Stomach (tissue), 9 donors: ENCODE data around the gene OR10A4. TPM values are rescaled to one million over a fixed set of nuclear protein-coding genes. Genes with fewer than 3 reads are reported as not detected.
"Not testable (repeated sequence)": the region's sequence is repeated elsewhere in the genome, so short reads cannot be mapped to it uniquely, and the experiment has no call there.

Experiments used
- DNase-seq, 2 donors: peaks; one replicate each; pipeline versions ENCODE4 v3.0.0 to v3.0.0-alpha.2; 2013 to 2019
- H3K27ac ChIP-seq, 5 donors: fragments of 200-600 bp in 4 of 5; sonication (generic) in 4 of 5; one replicate each; pipeline ENCODE4 v1.5.1; 2013 to 2019; ENCODE audit warnings: mild to moderate bottlenecking in 1 of 5, moderate library complexity in 1 of 5
- H3K27me3 ChIP-seq, 3 donors: fragments of 200-600 bp; sonication (generic); one replicate each; pipeline ENCODE4 v1.5.1; 2017 to 2019; ENCODE audit warnings: mixed run types in 1 of 3
- H3K36me3 ChIP-seq, 4 donors: fragments of 200-600 bp; sonication (generic); 1 replicate in 3 of 4; 2 replicates in 1 of 4; pipeline ENCODE4 v1.5.1; 2016 to 2019
- H3K4me1 ChIP-seq, 4 donors: fragments of 200-600 bp; sonication (generic); one replicate each; pipeline ENCODE4 v1.5.1; 2016 to 2019
- H3K4me3 ChIP-seq, 4 donors: fragments of 200-600 bp; sonication (generic) in 3 of 4; one replicate each; pipeline ENCODE4 v1.5.1; 2016 to 2019; ENCODE audit warnings: mild to moderate bottlenecking in 1 of 4
- H3K9me3 ChIP-seq, 4 donors: fragments of 200-600 bp; sonication (generic); one replicate each; pipeline ENCODE4 v1.5.1; 2016 to 2019
- CTCF ChIP-seq, 7 experiments: fragments of 450-650 bp in 4 of 7; fragments of 200-600 bp in 3 of 7; sonication (generic) in 3 of 7; IDR thresholded peaks; one replicate each; pipeline ENCODE4 v1.5.1; 2016 to 2019; ENCODE audit warnings: antibody characterized with exemption in 7 of 7, control low read depth in 2 of 7, mild to moderate bottlenecking in 1 of 7
- EP300 ChIP-seq: sonication (generic); formaldehyde crosslinking; IDR thresholded peaks from one replicate; pipeline ENCODE4 v1.6.1; 2017; ENCODE audit warnings: antibody characterized with exemption
- POLR2A ChIP-seq, 4 donors: fragments of 450-650 bp; IDR thresholded peaks; one replicate each; pipeline ENCODE4 v1.6.1; 2016; ENCODE audit warnings: antibody characterized with exemption in 4 of 4, control low read depth in 2 of 4, mild to moderate bottlenecking in 1 of 4, moderate library complexity in 1 of 4
- POLR2AphosphoS5 ChIP-seq, 3 donors: sonication (generic); formaldehyde crosslinking; IDR thresholded peaks; one replicate each; pipeline ENCODE4 v1.6.1; 2016; ENCODE audit warnings: antibody characterized with exemption in 3 of 3
- WGBS, 5 donors: extraction: QIAGEN DNeasy Blood & Tissue Kit in 3 of 5; methylation state at CpG; one replicate each; pipeline versions ENCODE4 v1.1.5 to v1.1.7; 2013 to 2018; 5-methylcytosine and 5-hydroxymethylcytosine counted together
- intact Hi-C: fragments of 100-400 bp; cut with DNase I; formaldehyde crosslinking; loops from one replicate; pipeline ENCODE4 v1.15.1; 2023; ENCODE audit warnings: low total_unique reads
- polyA plus RNA-seq, 3 donors: library from polyadenylated mRNA; stranded (reverse); fragments of 200-250 nt; gene quantifications; one replicate each; pipeline ENCODE4 v1.2.3, GENCODE V29; 2013
- total RNA-seq, 5 donors: library from RNA; depleted of rRNA; stranded (reverse); fragments of >200 nt; gene quantifications; one replicate each; pipeline versions ENCODE4 v1.1.0 to v1.2.3, GENCODE V29; 2014 to 2016
- donor health status: healthy with polysubstance abuse.
- donor health status: Bipolar disorder and iron deficiency.
- donor health status: healthy.

The OR10A4 gene
- total and polyA plus RNA-seq, 8 donors: not detected

GRCh38 chr11:6882751-6883150 lies 6.3 kb downstream of the OR10A4 start:
- H3K9me3 ChIP-seq: peaks cover 0 to under 1% (median 0%) of the 10 kb centered on the region in 4 donors
- no peak for DNase-seq
- no peak overlapping the region for H3K27ac ChIP-seq
- H3K4me3 ChIP-seq: no peak overlapping the region
- no peaks in the 10 kb centered on the region for H3K27me3 ChIP-seq
- no peak for TF ChIP-seq EP300
- TF ChIP-seq CTCF (IDR thresholded peaks at IDR 0.05): no peak
- TF ChIP-seq POLR2AphosphoS5 (IDR thresholded peaks at IDR 0.05): no peak
- no peak for TF ChIP-seq POLR2A (IDR thresholded peaks at IDR 0.05)
- H3K4me1 ChIP-seq: no peaks in the 10 kb centered on the region
- no peaks in the 10 kb centered on the region for H3K36me3 ChIP-seq
- intact Hi-C loops: no loop called here

GRCh38 chr11:6887711-6888110 lies 11.3 kb downstream of the OR10A4 start:
- H3K4me1 ChIP-seq, H3K9me3 ChIP-seq, H3K4me3 ChIP-seq, H3K27ac ChIP-seq, H3K36me3 ChIP-seq, intact Hi-C loops, H3K27me3 ChIP-seq, DNase-seq: not testable (repeated sequence)
- WGBS, 5 donors: 84 to 95% (median 91%) methylated on average over 5 of the region's 5 CpGs

- intact Hi-C loops: no loop called here
- no peak for DNase-seq
- no peak overlapping the region for H3K27ac ChIP-seq
- H3K4me3 ChIP-seq: no peak overlapping the region
- no peak for TF ChIP-seq CTCF (IDR thresholded peaks at IDR 0.05)
- no peak for TF ChIP-seq POLR2AphosphoS5 (IDR thresholded peaks at IDR 0.05)
- no peak for TF ChIP-seq POLR2A (IDR thresholded peaks at IDR 0.05)
- no peak for TF ChIP-seq EP300
- WGBS, 5 donors: 79 to 89% (median 85%) methylated on average over 4 of the region's 4 CpGs
- H3K36me3 ChIP-seq: no peaks in the 10 kb centered on the region
- peaks cover 0 to 10% (median 4%) of the 10 kb centered on the region in 4 donors for H3K9me3 ChIP-seq
- no peaks in the 10 kb centered on the region for H3K27me3 ChIP-seq
- H3K4me1 ChIP-seq: no peaks in the 10 kb centered on the region
Observed at GRCh38 chr11:6888830-6889229, 12.4 kb downstream of the OR10A4 start.

- H3K4me3 ChIP-seq: no peak overlapping the region
- DNase-seq: no peak
- WGBS, 5 donors: 75 to 90% (median 76%) methylated on average over 1 of the region's 1 CpG
- no peaks in the 10 kb centered on the region for H3K27me3 ChIP-seq
- H3K36me3 ChIP-seq: no peaks in the 10 kb centered on the region
- TF ChIP-seq POLR2A (IDR thresholded peaks at IDR 0.05) (no peak), CTCF (IDR thresholded peaks at IDR 0.05) (no peak), POLR2AphosphoS5 (IDR thresholded peaks at IDR 0.05) (no peak), EP300 (no peak)
- no peaks in the 10 kb centered on the region for H3K4me1 ChIP-seq
- no peak overlapping the region for H3K27ac ChIP-seq
- peaks cover 0 to 10% (median 4%) of the 10 kb centered on the region in 4 donors for H3K9me3 ChIP-seq
- intact Hi-C loops: no loop called here
Observed at GRCh38 chr11:6889835-6890234, 13.4 kb downstream of the OR10A4 start.

GRCh38 chr11:6892400-6892799 lies 16.0 kb downstream of the OR10A4 start, which contains the start of gene OR2D2:
OR2D2 (minus strand) TSS chr11:6892500; CDS start chr11:6892500, 0 bp downstream.
- intact Hi-C loops: no loop called here
- no peak for TF ChIP-seq POLR2AphosphoS5 (IDR thresholded peaks at IDR 0.05)
- TF ChIP-seq EP300: no peak
- TF ChIP-seq CTCF (IDR thresholded peaks at IDR 0.05): no peak
- TF ChIP-seq POLR2A (IDR thresholded peaks at IDR 0.05): no peak
- H3K4me1 ChIP-seq: no peaks in the 10 kb centered on the region
- peaks cover 0 to 10% (median 4%) of the 10 kb centered on the region in 4 donors for H3K9me3 ChIP-seq
- no peak within 1 kb of the TSS for H3K27ac ChIP-seq
- WGBS, 5 donors: 68 to 84% (median 77%) methylated on average over 2 of the region's 2 CpGs
- no peak for DNase-seq
- H3K4me3 ChIP-seq: no peak within 1 kb of the TSS
- H3K36me3 ChIP-seq: no peaks in the 10 kb centered on the region
- no peaks in the 10 kb centered on the region for H3K27me3 ChIP-seq
